Islet of Langerhans (tissue), 1 donor: ENCODE measurements around the gene TMEM185A.
"Not testable (repeated sequence)": the region's sequence is repeated elsewhere in the genome, so short reads cannot be mapped to it uniquely, and the experiment has no call there.

Experiments
- FAIRE-seq: peaks from one replicate; lab custom pipeline; 2011; peaks lifted over from hg19 to GRCh38; lab: Jason Lieb, UNC

Gene TMEM185A

DNA sequence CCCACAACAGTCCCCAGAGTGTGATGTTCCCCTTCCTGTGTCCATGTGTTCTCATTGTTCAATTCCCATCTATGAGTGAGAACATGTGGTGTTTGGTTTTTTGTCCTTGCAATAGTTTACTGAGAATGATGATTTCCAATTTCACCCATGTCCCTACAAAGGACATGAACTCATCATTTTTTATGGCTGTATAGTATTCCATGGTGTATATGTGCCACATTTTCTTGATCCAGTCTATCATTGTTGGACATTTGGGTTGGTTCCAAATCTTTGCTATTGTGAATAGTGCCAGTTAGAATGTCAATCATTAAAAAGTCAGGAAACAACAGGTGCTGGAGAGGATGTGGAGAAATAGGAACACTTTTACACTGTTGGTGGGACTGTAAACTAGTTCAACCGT, 11.9 kb downstream of the TMEM185A start:
- FAIRE-seq, result not testable (repeated sequence)

- peak; percentile 33 for FAIRE-seq
Observed at GRCh38 chrX:149618871-149619270, 12.7 kb downstream of the TMEM185A start.

DNA sequence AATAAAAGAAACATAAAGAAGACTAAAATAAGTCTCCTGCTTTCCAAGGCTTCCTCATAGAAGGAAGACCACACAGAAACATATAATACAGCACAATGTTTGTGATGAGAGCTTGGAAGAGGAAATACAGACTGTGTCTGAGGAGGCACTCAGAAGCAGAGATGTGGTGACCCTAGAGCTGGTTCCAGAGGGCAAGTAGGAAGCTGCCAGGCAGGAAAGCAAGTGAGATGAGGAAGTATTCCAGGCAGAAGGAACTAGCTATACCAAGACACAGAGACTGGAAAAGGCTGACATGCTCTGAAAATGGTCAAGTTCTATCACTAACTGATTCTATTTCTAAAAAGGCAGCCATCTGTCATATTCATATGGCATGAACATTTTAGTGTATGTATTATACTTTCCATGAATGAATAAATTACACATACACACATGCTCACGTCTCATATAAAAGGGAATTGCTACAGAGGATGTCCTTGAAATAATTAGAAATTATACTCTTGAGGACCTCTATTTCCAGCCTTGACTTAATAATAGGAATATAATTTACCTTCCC, 19.9 kb downstream of the TMEM185A start:
- FAIRE-seq, result no peak

DNA sequence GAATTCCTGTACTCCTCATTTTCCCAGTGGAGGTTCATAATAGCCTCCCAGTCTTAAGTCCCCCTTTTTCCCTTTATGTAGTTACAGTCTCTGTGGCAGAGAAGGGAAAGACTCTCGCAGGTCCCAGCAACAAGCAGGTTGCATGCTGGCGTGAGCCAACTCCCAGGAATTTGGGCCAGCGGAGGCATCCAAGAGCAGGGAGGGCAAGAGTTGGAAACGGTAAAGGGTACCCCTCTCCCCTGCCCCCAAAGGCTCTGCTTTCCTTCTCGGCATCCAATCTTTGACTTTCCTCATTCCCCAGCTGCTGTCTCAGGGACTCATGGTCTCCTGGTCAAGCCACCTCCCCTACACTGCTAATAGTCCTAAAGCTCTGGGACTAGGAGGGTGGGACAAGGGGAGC, 21.1 kb downstream of the TMEM185A start:
- FAIRE-seq, result no peak

DNA sequence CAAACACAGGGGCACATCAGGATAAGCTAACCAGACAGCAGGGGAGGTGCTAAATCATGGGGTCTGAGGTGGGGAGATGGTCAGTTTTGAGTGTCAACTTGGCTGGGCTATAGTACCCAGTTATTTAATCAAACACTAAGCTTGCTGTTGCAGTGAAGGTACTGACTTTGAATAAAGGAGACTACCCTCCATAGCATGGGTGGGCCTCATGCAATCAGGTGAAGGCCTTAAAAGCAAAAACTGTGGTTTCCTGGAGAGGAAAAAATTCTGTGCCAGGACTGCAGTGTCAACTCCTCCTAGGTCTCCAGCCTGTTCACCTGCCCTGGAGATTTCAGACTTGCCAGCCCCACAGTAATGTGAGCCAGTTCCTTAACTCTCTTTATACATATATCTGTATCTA, 23.9 kb downstream of the TMEM185A start:
- FAIRE-seq, result no peak

DNA sequence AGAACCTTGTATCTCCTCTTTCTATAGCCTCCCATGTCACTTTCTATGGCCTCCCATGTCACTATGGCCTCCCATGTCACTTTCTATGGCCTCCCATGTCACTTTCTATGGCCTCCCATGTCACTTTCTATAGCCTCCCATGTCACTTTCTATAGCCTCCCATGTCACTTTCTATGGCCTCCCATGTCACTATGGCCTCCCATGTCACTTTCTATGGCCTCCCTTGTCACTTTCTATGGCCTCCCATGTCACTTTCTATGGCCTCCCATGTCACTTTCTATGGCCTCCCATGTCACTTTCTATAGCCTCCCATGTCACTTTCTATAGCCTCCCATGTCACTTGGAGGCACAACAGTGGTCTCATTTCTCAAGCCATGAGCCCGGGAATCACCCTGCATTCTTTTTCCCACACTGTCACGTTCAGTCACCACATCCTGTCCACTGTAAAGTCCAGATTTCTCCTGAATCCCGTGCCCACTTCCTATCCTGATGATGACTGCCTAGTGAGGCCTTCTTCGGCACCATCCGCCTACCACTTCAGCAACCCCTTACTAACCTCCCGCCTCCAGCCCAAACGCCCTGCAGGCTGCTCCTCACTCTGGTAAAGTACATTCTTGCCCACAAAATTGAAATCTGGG, 26.2 kb downstream of the TMEM185A start:
- not testable (repeated sequence) for FAIRE-seq

DNA sequence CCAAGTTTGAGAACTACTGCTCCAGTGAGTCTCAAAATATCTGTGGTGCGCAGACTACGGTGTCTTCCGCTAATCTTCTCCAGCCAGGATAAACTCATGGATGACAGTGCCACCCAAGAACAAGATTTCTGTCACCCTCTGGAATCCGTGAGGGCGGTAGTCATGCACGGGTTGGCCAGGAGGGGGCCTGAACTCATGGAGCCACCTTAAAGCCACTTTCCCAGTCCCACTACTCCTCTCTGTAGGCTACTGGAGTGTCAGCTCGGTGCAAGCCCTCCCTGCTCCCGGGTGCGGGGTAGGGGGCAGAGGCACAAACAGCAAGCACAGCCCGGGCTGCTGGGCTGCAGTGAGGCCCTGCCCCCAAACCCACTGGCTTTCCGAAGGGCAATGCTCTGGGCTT, 33.0 kb downstream of the TMEM185A start:
- FAIRE-seq, result not testable (repeated sequence)

DNA sequence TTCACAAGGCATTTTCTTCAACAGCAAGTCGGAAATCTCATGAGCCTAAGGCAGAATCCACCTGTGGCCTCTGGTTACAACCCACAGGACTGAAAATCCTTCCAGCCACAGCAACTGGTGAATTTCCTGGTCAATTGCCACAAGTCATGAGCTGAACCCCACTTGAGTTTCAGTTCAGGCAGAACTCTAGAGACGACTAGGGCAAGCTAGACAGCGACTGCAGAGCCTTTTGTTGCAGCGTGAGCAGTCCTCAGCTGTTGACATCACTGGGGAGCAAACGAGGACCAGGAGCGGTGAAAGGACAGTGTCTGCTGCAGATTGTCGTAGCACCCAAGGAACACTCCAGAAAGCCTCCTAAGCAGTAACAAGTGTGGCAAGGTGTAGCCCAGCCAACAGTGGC, 35.6 kb downstream of the TMEM185A start:
- not testable (repeated sequence) for FAIRE-seq

DNA sequence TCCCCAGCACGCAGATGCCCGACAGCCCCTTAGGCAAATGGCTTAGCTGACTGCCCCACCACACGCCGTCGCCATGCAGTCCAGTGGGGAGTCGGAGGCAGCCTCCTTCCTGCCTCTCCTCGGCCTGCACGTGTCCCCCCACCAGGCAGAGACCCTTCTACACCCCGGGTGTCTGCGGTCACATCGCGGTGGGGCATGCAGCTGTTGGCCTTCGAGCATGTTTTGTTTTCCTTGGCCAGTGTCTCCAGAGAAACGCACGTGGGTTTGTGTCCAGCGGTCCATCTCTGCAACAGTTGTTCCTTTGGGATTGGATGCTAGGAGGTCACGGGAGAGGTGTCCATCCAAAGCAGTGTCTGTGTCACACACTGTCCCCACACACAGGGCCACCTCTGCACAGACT, 36.4 kb downstream of the TMEM185A start, which contains the start of gene HSFX2:
Gene HSFX2, minus strand, starts transcription at position 101 of the 400 bp plus-strand sequence. CDS start 614 bp downstream, outside the sequence.
- not testable (repeated sequence) for FAIRE-seq

DNA sequence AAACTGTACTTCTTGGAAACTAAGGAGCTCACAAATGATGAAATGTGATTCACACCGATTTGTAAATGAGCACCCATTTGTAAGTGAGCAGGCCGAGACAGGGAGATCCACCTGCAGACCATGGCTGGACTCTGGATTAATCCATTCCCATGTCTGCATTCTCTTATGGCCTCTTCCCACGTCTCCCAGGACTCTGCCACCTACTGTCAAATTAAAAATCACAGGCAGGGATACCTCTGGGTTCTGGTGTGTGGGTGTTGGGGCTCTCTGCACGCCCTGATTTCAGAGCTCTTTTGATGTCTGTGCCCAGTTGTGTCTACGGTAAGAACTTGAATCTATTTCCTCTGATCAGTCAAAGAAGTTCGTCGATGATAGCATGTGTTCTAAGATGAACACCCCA, 40.6 kb downstream of the TMEM185A start:
- not testable (repeated sequence) for FAIRE-seq

GRCh38 chrX:149587359-149587758, 44.2 kb downstream of the TMEM185A start, which contains the start of gene MAGEA9B:
TSS of gene MAGEA9B (minus strand) at chrX:149587459. CDS start at chrX:149583179, 4,280 bp downstream.
- not testable (repeated sequence) for FAIRE-seq

DNA sequence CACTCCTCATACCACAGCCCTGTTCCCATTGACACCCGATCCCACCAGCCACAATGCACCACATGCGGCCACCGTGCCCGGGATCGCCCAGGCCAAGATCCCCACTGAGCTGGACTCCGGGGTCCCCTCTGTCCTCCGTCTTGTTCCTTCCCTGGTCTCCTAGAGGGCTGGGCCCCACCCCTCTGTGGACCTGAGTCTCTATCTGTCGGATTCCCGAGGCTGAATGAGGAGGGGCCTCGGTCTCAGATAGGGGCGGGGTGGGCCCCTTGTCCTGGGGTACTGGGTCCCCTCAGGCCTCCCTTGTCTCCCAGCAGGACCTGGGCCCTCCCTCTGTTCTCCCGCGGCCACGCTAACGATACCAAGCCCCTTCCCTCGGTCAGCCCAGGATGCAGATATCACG, 46.0 kb downstream of the TMEM185A start:
- not testable (repeated sequence) for FAIRE-seq

DNA sequence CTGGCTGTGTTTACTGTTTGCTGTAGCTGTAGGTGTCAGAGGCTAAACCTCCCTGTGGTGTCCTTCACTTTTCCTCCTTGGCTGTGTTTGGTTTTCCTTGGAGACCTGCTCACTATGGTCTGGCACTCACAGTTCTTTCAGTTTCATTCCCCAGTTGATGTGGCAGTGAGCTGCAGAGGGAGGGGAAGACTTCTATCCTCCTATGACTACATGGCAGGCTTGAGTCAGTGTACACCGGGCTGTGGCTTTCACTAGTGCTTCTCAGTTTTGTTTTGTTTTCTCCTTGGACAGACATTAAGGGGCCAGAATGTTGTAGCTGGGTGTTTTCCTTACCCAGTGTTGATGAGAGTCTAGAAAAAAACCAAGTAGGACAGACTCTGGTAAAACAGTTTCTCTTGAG, 58.1 kb downstream of the TMEM185A start:
- not testable (repeated sequence) for FAIRE-seq

DNA sequence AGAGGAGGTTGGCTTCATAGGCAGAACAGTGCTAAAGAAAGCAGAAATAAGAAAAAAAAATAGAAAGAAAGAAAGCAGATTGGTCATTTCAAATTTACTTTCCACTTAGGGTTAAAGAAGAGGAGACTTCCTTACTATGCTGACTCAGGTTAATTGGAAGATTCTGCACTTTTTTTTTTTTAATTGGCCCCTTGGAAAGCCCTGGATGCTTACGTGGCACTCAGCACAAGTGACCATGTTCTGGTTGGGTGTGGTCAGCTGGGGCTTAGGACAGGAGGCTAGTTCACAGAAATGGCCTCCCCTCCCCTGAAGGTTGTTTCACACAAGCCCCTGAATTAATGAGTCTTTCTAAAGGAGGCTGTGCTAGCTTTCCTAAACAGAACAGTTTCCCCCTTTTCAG, 58.8 kb downstream of the TMEM185A start:
- no peak for FAIRE-seq

GRCh38 chrX:149571770-149572169, 59.8 kb downstream of the TMEM185A start:
- FAIRE-seq, result no peak

DNA sequence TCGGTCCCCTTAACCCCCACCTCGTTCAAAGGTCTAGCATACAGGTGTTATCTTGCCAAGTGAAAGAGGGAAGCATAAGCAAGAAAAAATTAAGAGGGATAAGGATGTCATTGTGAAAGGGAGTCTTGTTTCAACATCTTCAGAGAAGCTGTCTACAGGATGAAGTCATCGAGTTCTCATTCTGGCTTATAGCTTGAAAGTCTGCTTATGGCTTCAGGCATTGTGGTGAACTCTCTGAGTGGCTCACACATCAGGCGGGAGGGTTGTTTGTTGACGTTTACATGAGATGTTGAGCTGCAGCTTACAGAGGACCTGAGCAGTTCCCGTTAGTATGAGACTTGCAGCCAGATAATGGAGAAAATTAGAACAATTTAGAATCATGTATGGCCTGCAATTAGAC, 60.9 kb downstream of the TMEM185A start:
- no peak for FAIRE-seq

- no peak for FAIRE-seq
Observed at GRCh38 chrX:149569770-149570169, 61.8 kb downstream of the TMEM185A start.

DNA sequence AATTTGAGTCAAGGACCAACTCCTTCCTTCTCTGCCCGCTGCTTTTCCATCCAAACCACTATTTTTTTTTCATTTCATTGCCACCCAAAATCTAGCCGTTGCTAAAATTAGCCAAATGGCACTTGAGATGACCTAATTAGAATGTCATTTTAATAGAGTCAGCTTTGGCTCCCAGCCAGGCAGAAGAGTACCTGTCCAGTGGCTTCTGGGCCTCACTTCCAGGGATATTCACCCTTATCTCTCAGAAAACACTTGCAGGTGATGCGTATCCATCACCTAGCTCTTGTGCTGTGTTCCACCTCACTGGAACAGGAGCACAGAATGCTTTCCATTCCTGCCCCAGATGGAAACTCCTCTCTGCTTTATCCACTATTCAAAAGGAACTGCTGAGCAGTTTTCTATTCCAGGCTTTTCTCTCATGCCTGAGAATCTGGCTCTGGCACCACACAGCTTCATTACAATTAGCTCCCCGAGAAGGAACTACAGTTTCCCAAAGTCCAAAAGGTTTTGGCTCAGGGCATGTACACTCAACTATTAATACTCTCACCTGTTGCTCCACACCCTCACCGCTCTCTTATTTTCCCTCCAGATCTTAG, 62.8 kb downstream of the TMEM185A start:
- FAIRE-seq, result no peak

DNA sequence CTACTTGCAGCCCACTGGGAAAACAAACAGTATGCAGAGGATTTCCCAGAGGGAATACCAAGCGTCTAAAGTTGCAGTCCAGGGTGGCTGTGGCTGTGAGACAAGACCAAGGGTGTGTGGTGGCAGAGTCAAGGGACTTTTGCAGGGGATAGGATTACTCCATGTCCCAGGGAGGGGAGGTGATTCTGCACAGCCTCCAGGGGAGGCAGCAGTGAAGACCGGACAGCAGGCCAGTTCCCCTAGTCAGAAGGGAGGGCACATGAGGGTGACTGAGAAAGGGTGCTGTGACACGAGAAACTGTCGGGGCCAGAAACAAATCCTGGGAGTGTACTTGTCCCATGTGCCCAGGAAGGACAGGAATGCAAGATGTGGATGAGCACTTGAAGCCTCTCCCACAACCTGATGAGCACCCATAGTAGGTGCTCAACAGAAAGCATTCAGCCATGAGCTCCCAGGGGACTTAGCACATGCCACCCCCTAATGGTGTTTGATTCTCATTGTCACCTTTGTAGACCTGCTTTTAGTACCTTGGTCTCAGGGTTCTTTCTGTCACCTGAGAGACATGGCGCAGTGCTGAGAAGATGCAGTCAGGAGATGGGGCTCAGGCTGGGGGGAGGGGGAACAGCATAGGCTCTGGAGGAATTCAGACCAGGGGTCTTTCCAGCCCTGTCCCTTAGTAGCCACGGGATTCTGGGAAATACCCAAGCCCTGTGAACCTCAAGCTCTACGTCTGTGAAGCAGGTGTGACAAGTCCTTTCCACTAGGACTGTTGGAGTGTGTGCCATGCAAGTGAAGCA, 63.8 kb downstream of the TMEM185A start:
- FAIRE-seq, result no peak

GRCh38 chrX:149563359-149563758, 68.2 kb downstream of the TMEM185A start:
- FAIRE-seq, result no peak

DNA sequence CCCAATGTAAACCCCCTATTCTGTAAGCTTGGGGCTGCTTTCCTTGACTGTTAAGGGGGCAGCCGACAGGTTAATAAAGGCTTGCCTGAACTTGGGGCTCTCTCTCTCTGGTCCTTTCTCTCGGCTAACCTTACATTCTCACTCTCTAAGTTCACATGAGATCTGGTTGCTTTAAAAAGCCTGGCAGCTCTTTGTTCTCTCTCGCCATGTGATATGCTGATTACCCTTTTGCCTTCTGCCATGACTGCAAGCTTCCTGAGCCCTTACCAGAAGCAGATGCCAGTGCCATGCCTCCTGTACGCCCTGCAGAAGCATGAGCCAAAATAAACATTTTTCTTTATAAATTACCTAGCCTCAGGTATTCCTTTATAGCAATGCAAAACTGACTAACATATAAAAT, 76.3 kb downstream of the TMEM185A start:
- FAIRE-seq, result not testable (repeated sequence)

DNA sequence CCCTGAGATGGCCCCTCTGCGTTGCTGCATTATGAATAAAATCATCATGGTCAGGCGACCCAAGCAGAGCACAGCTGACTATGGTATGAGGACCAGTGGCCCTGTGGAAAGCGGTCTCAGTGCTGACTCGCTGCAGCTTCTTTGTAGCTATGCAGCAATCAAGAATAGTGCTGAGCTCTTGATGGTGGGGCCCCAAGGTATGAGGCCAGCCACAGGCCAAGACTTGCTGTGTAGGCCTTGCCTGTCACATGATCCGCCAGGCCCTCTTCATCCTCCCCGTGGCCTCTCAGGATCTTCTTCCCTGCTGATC, 79.7 kb downstream of the TMEM185A start:
- FAIRE-seq, result not testable (repeated sequence)
